SK-N-SH (cell line): ENCODE measurements around the gene CDH22. TPM values are rescaled to one million over a fixed set of nuclear protein-coding genes. Genes with fewer than 3 reads are reported as not detected.

Experiments used
- CTCF ChIA-PET: fragments of 300-600, 350-600 bp; formaldehyde crosslinking; extraction: SDS; loops from one replicate; lab custom pipeline; 2021; lab: Yijun Ruan, JAX
- POLR2A ChIA-PET: fragments of 350-600 bp; sonication (Branson Sonifier 250); formaldehyde crosslinking; extraction: SDS; loops from one replicate; lab custom pipeline; 2020; ENCODE audit warnings: antibody characterized with exemption, inconsistent platforms; lab: Yijun Ruan, JAX
- DNase-seq: peaks from one replicate; pipeline ENCODE4 v3.0.0; 2012
- H2AFZ ChIP-seq: fragments of 200-600 bp; sonication (generic); 2 replicates; pipeline ENCODE4 v1.8.1; 2016; ENCODE audit warnings: antibody characterized with exemption, mild to moderate bottlenecking, low read depth
- H3F3A ChIP-seq: fragments of 200-600 bp; sonication (generic); replicated peaks from 2 replicates; pipeline ENCODE3; 2016; ENCODE audit warnings: antibody characterized with exemption, mild to moderate bottlenecking; ENCODE audit not compliant: insufficient read depth
- H3K27ac ChIP-seq, 2 experiments: fragments of 200-500 bp in 1 of 2; fragments of 200-600 bp in 1 of 2; sonication (Bioruptor generic) in 1 of 2; sonication (generic), shearing (Covaris generic) in 1 of 2; 2 replicates each; pipeline versions ENCODE4 v1.5.1 to v1.6.1; 2014 to 2016; ENCODE audit warnings: low read depth in 2 of 2, inconsistent platforms in 1 of 2, low read length in 1 of 2, mild to moderate bottlenecking in 1 of 2, mixed read lengths in 1 of 2
- H3K27me3 ChIP-seq: fragments of 200-600 bp; sonication (generic), shearing (Covaris generic); 2 replicates; pipeline ENCODE4 v1.6.1; 2016; ENCODE audit warnings: mixed run types; ENCODE audit not compliant: insufficient read depth
- H3K36me3 ChIP-seq, 2 experiments: fragments of 200-500 bp in 1 of 2; fragments of 200-600 bp in 1 of 2; sonication (Bioruptor generic) in 1 of 2; sonication (generic) in 1 of 2; replicated peaks in 1 of 2; 2 replicates each; pipeline versions ENCODE3 to v1.5.1; 2014 to 2016; ENCODE audit warnings: low read length in 1 of 2, mild to moderate bottlenecking in 1 of 2; ENCODE audit not compliant: insufficient read depth in 2 of 2, control insufficient read depth in 1 of 2
- H3K4me1 ChIP-seq, 2 experiments: fragments of 200-500 bp in 1 of 2; fragments of 200-600 bp in 1 of 2; sonication (Bioruptor generic) in 1 of 2; sonication (generic), shearing (Covaris generic) in 1 of 2; 2 replicates each; pipeline versions ENCODE4 v1.5.1 to v1.6.1; 2014 to 2016; ENCODE audit warnings: low read depth in 1 of 2, low read length in 1 of 2, mixed run types in 1 of 2; ENCODE audit not compliant: insufficient read depth in 2 of 2, control insufficient read depth in 1 of 2
- H3K4me2 ChIP-seq: fragments of 200-600 bp; sonication (generic), shearing (Covaris generic); 2 replicates; pipeline ENCODE4 v1.6.1; 2017; ENCODE audit warnings: mixed run types
- H3K4me3 ChIP-seq, 2 experiments: fragments of 200-500 bp in 1 of 2; fragments of 200-600 bp in 1 of 2; sonication (Bioruptor generic) in 1 of 2; sonication (generic), shearing (Covaris generic) in 1 of 2; 2 replicates each; pipeline versions ENCODE4 v1.5.1 to v1.8.1; 2014 to 2016; ENCODE audit warnings: low read depth in 2 of 2, inconsistent platforms in 1 of 2, low read length in 1 of 2, mild to moderate bottlenecking in 1 of 2, mixed read lengths in 1 of 2, moderate library complexity in 1 of 2
- H3K79me2 ChIP-seq: fragments of 200-600 bp; sonication (generic); 2 replicates; pipeline ENCODE4 v1.8.1; 2017; ENCODE audit warnings: mild to moderate bottlenecking; ENCODE audit not compliant: insufficient read depth
- H3K9ac ChIP-seq: fragments of 200-600 bp; sonication (generic); 2 replicates; pipeline ENCODE4 v1.6.1; 2017; ENCODE audit warnings: mixed run types
- H3K9me2 ChIP-seq: fragments of 200-600 bp; sonication (generic); 2 replicates; pipeline ENCODE4 v1.6.1; 2017; ENCODE audit warnings: mixed run types
- H3K9me3 ChIP-seq: fragments of 200-600 bp; sonication (generic); 2 replicates; pipeline ENCODE4 v1.6.1; 2017; ENCODE audit warnings: mixed run types, mild to moderate bottlenecking, moderate library complexity
- H4K20me1 ChIP-seq: fragments of 200-600 bp; sonication (generic); 2 replicates; pipeline ENCODE4 v1.6.1; 2017; ENCODE audit warnings: mild to moderate bottlenecking, mixed run types; ENCODE audit not compliant: insufficient read depth
- EZH2phosphoT487 ChIP-seq: fragments of 200-600 bp; sonication (generic); IDR thresholded peaks from 2 replicates; pipeline ENCODE4 v1.6.1; 2017; ENCODE audit warnings: low read depth, mixed run types, mild to moderate bottlenecking, antibody characterized with exemption, moderate library complexity, borderline replicate concordance
- FOSL2 ChIP-seq: IDR thresholded peaks from 2 replicates; pipeline ENCODE4 v1.4.0; 2012; ENCODE audit warnings: low read depth, mild to moderate bottlenecking, moderate library complexity, borderline replicate concordance
- FOXJ3 ChIP-seq: sonication (generic); formaldehyde crosslinking; IDR thresholded peaks from 2 replicates; pipeline ENCODE4 v1.5.1; 2020; ENCODE audit warnings: mild to moderate bottlenecking, missing genetic modification reagents
- GABPA ChIP-seq: IDR thresholded peaks from 2 replicates; pipeline ENCODE4 v1.4.0; 2012; ENCODE audit warnings: low read depth, mild to moderate bottlenecking
- JUND ChIP-seq: IDR thresholded peaks from 2 replicates; pipeline ENCODE4 v1.4.0; 2012
- MXI1 ChIP-seq: IDR thresholded peaks from 2 replicates; pipeline ENCODE4 v1.6.1; 2012; ENCODE audit warnings: mild to moderate bottlenecking, low read depth, low read length, improper control_type of control experiment
- NFIC ChIP-seq: IDR thresholded peaks from 2 replicates; pipeline ENCODE4 v1.4.0; 2012; ENCODE audit warnings: borderline replicate concordance
- NRF1 ChIP-seq: IDR thresholded peaks from 2 replicates; pipeline ENCODE4 v1.6.1; 2012; ENCODE audit warnings: low read depth, mild to moderate bottlenecking, low read length
- RCOR1 ChIP-seq: fragments of 150-350 bp; IDR thresholded peaks from 2 replicates; pipeline ENCODE4 v1.6.1; 2017; ENCODE audit warnings: antibody characterized with exemption, low read length
- REST ChIP-seq: IDR thresholded peaks from 2 replicates; pipeline ENCODE4 v1.6.1; 2012; ENCODE audit warnings: mild to moderate bottlenecking, low read depth, low read length, moderate library complexity
- RXRA ChIP-seq: IDR thresholded peaks from 2 replicates; pipeline ENCODE4 v1.4.0; 2012; ENCODE audit warnings: low read depth, mild to moderate bottlenecking, borderline replicate concordance
- SIN3A ChIP-seq: IDR thresholded peaks from 2 replicates; pipeline ENCODE4 v1.6.1; 2012; ENCODE audit warnings: low read depth, mild to moderate bottlenecking, low read length, moderate library complexity, borderline replicate concordance
- TCF12 ChIP-seq: IDR thresholded peaks from 2 replicates; pipeline ENCODE4 v1.4.0; 2012
- USF2 ChIP-seq: fragments of 150-350 bp; IDR thresholded peaks from 2 replicates; pipeline ENCODE4 v1.6.1; 2017; ENCODE audit warnings: antibody characterized with exemption, low read length, low read depth, borderline replicate concordance
- YY1 ChIP-seq: IDR thresholded peaks from 2 replicates; pipeline ENCODE4 v1.4.0; 2012; ENCODE audit warnings: low read depth, mild to moderate bottlenecking
- ZBTB33 ChIP-seq: IDR thresholded peaks from 2 replicates; pipeline ENCODE4 v1.4.0; 2012; ENCODE audit warnings: low read depth, borderline replicate concordance
- WGBS: methylation state at CpG from one replicate; pipeline ENCODE4 v1.1.6; 2017; ENCODE audit warnings: low lambda C conversion rate; 5-methylcytosine and 5-hydroxymethylcytosine counted together
- polyA plus RNA-seq, 3 experiments: library from polyadenylated mRNA; depleted of rRNA; stranded (reverse); fragments of >200 nt; gene quantifications; 2 replicates each; pipeline ENCODE4 v1.2.3, GENCODE V29; 2012

Gene CDH22
- polyA plus RNA-seq, 1 of the 3 experiments (the other 2 are of a cell fraction) = not detected

GRCh38 chr20:46135856-46136633 is 172.3 kb downstream of the CDH22 start:
- TF ChIP-seq MXI1 (no peak), FOXJ3 (CRISPR knock-in tag) (no peak), RXRA (no peak), ZBTB33 (no peak), FOSL2 (no peak), GABPA (no peak), JUND (no peak), YY1 (no peak), RCOR1 (no peak), USF2 (no peak), NRF1 (no peak), TCF12 (no peak), REST (no peak), NFIC (no peak), SIN3A (no peak), EZH2phosphoT487 (no peak)

More at GRCh38 chr20:46135856-46136633, 172.3 kb downstream of the CDH22 start:
- H3K27ac ChIP-seq = no peak overlapping the region
- H3K4me3 ChIP-seq = no peak overlapping the region
- no peaks in the 10 kb centered on the region for H3K9me3 ChIP-seq
- peaks cover 0 to 59% of the 10 kb centered on the region in 2 experiments; a peak in 2 of 4 replicates for H3K4me1 ChIP-seq
- H3K36me3 ChIP-seq = no peaks in the 10 kb centered on the region
- no peaks in the 10 kb centered on the region for H3K79me2 ChIP-seq
- CTCF ChIA-PET = interaction anchor here (1.0 to 8.0 kb wide), 10 partner anchors 7 to 302 kb away, joined by 3 to 219 read pairs (median 10); no protein-coding TSS in a partner anchor
- H2AFZ ChIP-seq = no peak overlapping the region
- no peak for DNase-seq
- H3K4me2 ChIP-seq = no peak overlapping the region
- POLR2A ChIA-PET = no interaction called here
- H3F3A ChIP-seq = no peaks in the 10 kb centered on the region
- no peaks in the 10 kb centered on the region for H3K9me2 ChIP-seq
- WGBS = 38% methylated on average over 12 of the region's 12 CpGs
- H3K9ac ChIP-seq = no peak overlapping the region
- H4K20me1 ChIP-seq = no peaks in the 10 kb centered on the region
- peaks cover 17% of the 10 kb centered on the region; the same call in 1 of the 2 replicates for H3K27me3 ChIP-seq
